OCI-LY1 (cell line): ENCODE results near the gene ST6GALNAC6.
A peak's percentile ranks its signal among the peaks of the same experiment; 100 is the strongest.

Source experiments
- H2AFZ ChIP-seq: fragments of 200-600 bp; sonication (generic), shearing (Covaris generic); 2 replicates; pipeline ENCODE4 v1.6.0; 2014; ENCODE audit warnings: antibody characterized with exemption, mild to moderate bottlenecking, low read length
- H3F3A ChIP-seq: fragments of 200-600 bp; sonication (generic), shearing (Covaris generic); 2 replicates; pipeline ENCODE4 v1.6.0; 2014; ENCODE audit warnings: mild to moderate bottlenecking, antibody characterized with exemption, low read length, moderate library complexity; ENCODE audit not compliant: insufficient read depth
- H3K27ac ChIP-seq: fragments of 200-600 bp; sonication (generic); 2 replicates; pipeline ENCODE4 v1.5.1; 2014; ENCODE audit warnings: low read length, mixed run types, mild to moderate bottlenecking, low read depth; ENCODE audit not compliant: poor library complexity, severe bottlenecking
- H3K27me3 ChIP-seq: fragments of 200-600 bp; sonication (generic); 2 replicates; pipeline ENCODE4 v1.6.0; 2014; ENCODE audit warnings: antibody characterized with exemption, mild to moderate bottlenecking, low read length, moderate library complexity; ENCODE audit not compliant: insufficient read depth
- H3K36me3 ChIP-seq: fragments of 200-600 bp; sonication (generic); 2 replicates; pipeline ENCODE4 v1.6.1; 2014; ENCODE audit warnings: mild to moderate bottlenecking, antibody characterized with exemption, low read length, moderate library complexity, mixed read lengths; ENCODE audit not compliant: insufficient read depth
- H3K4me1 ChIP-seq: fragments of 200-600 bp; sonication (generic); 2 replicates; pipeline ENCODE4 v1.5.1; 2014; ENCODE audit warnings: mild to moderate bottlenecking, low read length, moderate library complexity; ENCODE audit not compliant: insufficient read depth, severe bottlenecking
- H3K4me2 ChIP-seq: fragments of 200-600 bp; sonication (generic), shearing (Covaris generic); 2 replicates; pipeline ENCODE4 v1.6.1; 2014; ENCODE audit warnings: low read length
- H3K4me3 ChIP-seq: fragments of 200-600 bp; sonication (generic); 2 replicates; pipeline ENCODE4 v1.5.1; 2014; ENCODE audit warnings: low read length, low read depth, mild to moderate bottlenecking, mixed read lengths; ENCODE audit not compliant: poor library complexity, severe bottlenecking
- H3K79me2 ChIP-seq: fragments of 200-600 bp; shearing (Covaris generic); 2 replicates; pipeline ENCODE4 v1.6.1; 2016; ENCODE audit warnings: mixed run types, low read length, mixed read lengths; ENCODE audit not compliant: insufficient read depth
- H3K9ac ChIP-seq: fragments of 200-600 bp; sonication (generic), shearing (Covaris generic); 2 replicates; pipeline ENCODE4 v1.6.1; 2014; ENCODE audit warnings: mild to moderate bottlenecking, low read length, mixed read lengths
- H3K9me2 ChIP-seq: fragments of 200-600 bp; sonication (generic), shearing (Covaris generic); 2 replicates; pipeline ENCODE4 v1.6.1; 2014; ENCODE audit warnings: low read depth, mild to moderate bottlenecking, low read length, mixed read lengths
- H3K9me3 ChIP-seq: fragments of 200-600 bp; shearing (Covaris generic); 2 replicates; pipeline ENCODE4 v1.6.1; 2014; ENCODE audit warnings: low read length, mixed read lengths
- H4K20me1 ChIP-seq: fragments of 200-600 bp; sonication (generic), shearing (Covaris generic); 2 replicates; pipeline ENCODE4 v1.6.0; 2016; ENCODE audit warnings: mild to moderate bottlenecking, low read length; ENCODE audit not compliant: insufficient read depth
- CTCF ChIP-seq: fragments of 200-600 bp; sonication (generic), shearing (Covaris generic); IDR thresholded peaks from 2 replicates; pipeline ENCODE4 v1.5.1; 2017; ENCODE audit warnings: mild to moderate bottlenecking, antibody characterized with exemption, low read length, moderate library complexity, mixed read lengths
- EZH2 ChIP-seq: fragments of 200-600 bp; sonication (generic), shearing (Covaris generic); IDR thresholded peaks from 2 replicates; pipeline ENCODE4 v1.8.0; 2017; ENCODE audit warnings: borderline replicate concordance, mixed run types, mild to moderate bottlenecking, antibody characterized with exemption, low read length, moderate library complexity, mixed read lengths

ST6GALNAC6 gene

GRCh38 chr9:127912882-127913281 is 13.5 kb upstream of the ST6GALNAC6 start:
- no peaks in the 10 kb centered on the region for H3K9me3 ChIP-seq
- H3K4me2 ChIP-seq = no peak overlapping the region
- H4K20me1 ChIP-seq = no peaks in the 10 kb centered on the region
- no peaks in the 10 kb centered on the region for H3K27me3 ChIP-seq
- H3K4me1 ChIP-seq = peaks cover 54% of the 10 kb centered on the region
- H3F3A ChIP-seq = no peaks in the 10 kb centered on the region
- H3K9ac ChIP-seq = no peak overlapping the region
- H3K36me3 ChIP-seq = peaks cover 53% of the 10 kb centered on the region
- no peak overlapping the region for H3K4me3 ChIP-seq
- no peak overlapping the region for H2AFZ ChIP-seq
- peak overlapping the region; percentile 78 for H3K27ac ChIP-seq
- no peak for TF ChIP-seq EZH2
- no peak for TF ChIP-seq CTCF
- H3K9me2 ChIP-seq = no peaks in the 10 kb centered on the region
- H3K79me2 ChIP-seq = no peaks in the 10 kb centered on the region

GRCh38 chr9:127912296-127912695 is 12.9 kb upstream of the ST6GALNAC6 start:
- no peaks in the 10 kb centered on the region for H4K20me1 ChIP-seq

DNA sequence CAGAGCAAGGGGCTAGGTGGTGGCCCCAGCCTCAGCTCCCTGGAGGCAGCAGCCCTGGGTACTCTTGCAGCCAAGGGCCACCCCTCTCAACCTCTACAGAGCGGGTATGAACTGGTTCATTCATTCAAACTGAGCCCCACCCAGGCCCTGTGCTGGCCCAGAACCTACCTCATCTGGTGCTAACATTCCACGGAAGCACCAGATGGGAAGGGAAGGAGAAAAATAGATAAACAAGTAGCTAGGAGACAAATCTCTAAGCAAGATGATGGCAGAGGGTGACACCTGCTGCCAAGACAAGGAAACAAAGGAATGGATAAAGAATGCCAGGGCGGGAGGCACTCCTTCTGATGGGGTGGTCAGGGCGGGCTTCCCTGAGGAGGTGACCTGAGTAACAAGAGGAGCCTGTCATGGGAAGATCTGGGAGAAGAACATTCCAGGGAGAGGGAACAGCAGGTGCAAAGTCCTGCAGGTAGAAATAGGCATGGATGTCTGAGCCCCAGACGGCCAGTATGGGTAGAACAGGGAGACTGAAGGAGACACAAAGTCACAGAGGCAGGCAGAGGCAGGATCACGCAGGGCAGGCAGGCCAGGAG is 11.3 kb upstream of the ST6GALNAC6 start:
- Histone ChIP-seq H3K9me2 (no peaks in the 10 kb centered on the region), H2AFZ (no peak overlapping the region), H3K4me3 (no peak overlapping the region), H3K79me2 (no peaks in the 10 kb centered on the region), H3K4me1 (peaks cover 55% of the 10 kb centered on the region), H3K4me2 (peak overlapping the region; percentile 7; the same call in 1 of the 2 replicates), H3K27ac (peak overlapping the region; percentile 78), H3K9me3 (no peaks in the 10 kb centered on the region), H3K36me3 (peaks cover 56% of the 10 kb centered on the region), H3K9ac (peak overlapping the region; percentile 8; the same call in 1 of the 2 replicates), H3F3A (no peaks in the 10 kb centered on the region), H3K27me3 (no peaks in the 10 kb centered on the region), H4K20me1 (no peaks in the 10 kb centered on the region)
- TF ChIP-seq CTCF = peak; percentile 56; the same call in 1 of the 2 replicates
- TF ChIP-seq EZH2 = no peak

More at GRCh38 chr9:127912296-127912695, 12.9 kb upstream of the ST6GALNAC6 start:
- Histone ChIP-seq H3K4me3 (no peak overlapping the region), H3F3A (no peaks in the 10 kb centered on the region), H3K9me2 (no peaks in the 10 kb centered on the region), H3K79me2 (no peaks in the 10 kb centered on the region), H2AFZ (no peak overlapping the region), H3K9me3 (no peaks in the 10 kb centered on the region), H3K4me1 (peaks cover 49% of the 10 kb centered on the region), H3K36me3 (peaks cover 56% of the 10 kb centered on the region), H3K4me2 (peak overlapping the region; percentile 33; the same call in 1 of the 2 replicates), H3K27ac (peak overlapping the region; percentile 78), H3K27me3 (no peaks in the 10 kb centered on the region), H3K9ac (no peak overlapping the region)
- TF ChIP-seq EZH2 (no peak), CTCF (no peak)
